ENCODE results near the gene LGALS7B.

- TF ChIP-seq CTCF (IDR thresholded peaks at IDR 0.05): no peak
- TF ChIP-seq POLR2A (IDR thresholded peaks at IDR 0.05): no peak
These were observed 29.4 kb upstream of the LGALS7B start for GRCh38 chr19:38759590-38760003.
